Calu3 (cell line): ENCODE data around the gene NEB. TPM values are rescaled to one million over a fixed set of nuclear protein-coding genes. Genes with fewer than 3 reads are reported as not detected.

ENCODE experiments used
- BruUV-seq: library from RNA; stranded (reverse); fragments of 400-500 nt; replicated peaks from 2 replicates; lab custom pipeline; 2021; lab: Mats Ljungman, UMichigan
- CTCF ChIA-PET: fragments of 300-600 bp; sonication (Branson Sonifier 250); formaldehyde crosslinking; loops from one replicate; lab custom pipeline; 2022; ENCODE audit warnings: antibody characterized with exemption; lab: Charles Lee
- DNase-seq: peaks from one replicate; pipeline ENCODE4 v3.0.0; 2022
- H3K27ac Mint-ChIP-seq: one replicate; pipeline ENCODE4 v1.8.0; 2022; ENCODE audit warnings: mixed read lengths; ENCODE audit not compliant: unreplicated experiment
- H3K27me3 Mint-ChIP-seq: one replicate; pipeline ENCODE4 v1.8.0; 2022; ENCODE audit warnings: mixed read lengths; ENCODE audit not compliant: unreplicated experiment
- H3K36me3 Mint-ChIP-seq: one replicate; pipeline ENCODE4 v1.8.0; 2022; ENCODE audit warnings: mild to moderate bottlenecking, moderate library complexity, mixed read lengths; ENCODE audit not compliant: insufficient read depth, unreplicated experiment
- H3K4me1 Mint-ChIP-seq: one replicate; pipeline ENCODE4 v1.8.0; 2022; ENCODE audit warnings: mild to moderate bottlenecking, low read depth, mixed read lengths; ENCODE audit not compliant: unreplicated experiment
- H3K4me3 Mint-ChIP-seq: one replicate; pipeline ENCODE4 v1.8.0; 2022; ENCODE audit warnings: mild to moderate bottlenecking, low read depth, moderate library complexity, mixed read lengths; ENCODE audit not compliant: unreplicated experiment
- H3K9me3 Mint-ChIP-seq: one replicate; pipeline ENCODE4 v1.8.0; 2022; ENCODE audit warnings: low read depth, mixed read lengths; ENCODE audit not compliant: unreplicated experiment
- intact Hi-C: fragments of 100-400 bp; cut with micrococcal nuclease; formaldehyde crosslinking; loops from one replicate; pipeline ENCODE4 v1.10.0; 2022; ENCODE audit not compliant: unreplicated experiment
- total RNA-seq: library from RNA; stranded (reverse); gene quantifications from 2 replicates; pipeline ENCODE4 v1.2.3, GENCODE V29; 2022
- TF ChIP-seq, protein P1 (sequence below): fragments of 200-600 bp; IDR thresholded peaks from one replicate; pipeline ENCODE4 v1.8.0; 2022; ENCODE audit warnings: antibody characterized with exemption; ENCODE audit not compliant: unreplicated experiment

NEB gene
- total RNA-seq, 1 experiment from 2014 or later = 27.5 TPM

DNA sequence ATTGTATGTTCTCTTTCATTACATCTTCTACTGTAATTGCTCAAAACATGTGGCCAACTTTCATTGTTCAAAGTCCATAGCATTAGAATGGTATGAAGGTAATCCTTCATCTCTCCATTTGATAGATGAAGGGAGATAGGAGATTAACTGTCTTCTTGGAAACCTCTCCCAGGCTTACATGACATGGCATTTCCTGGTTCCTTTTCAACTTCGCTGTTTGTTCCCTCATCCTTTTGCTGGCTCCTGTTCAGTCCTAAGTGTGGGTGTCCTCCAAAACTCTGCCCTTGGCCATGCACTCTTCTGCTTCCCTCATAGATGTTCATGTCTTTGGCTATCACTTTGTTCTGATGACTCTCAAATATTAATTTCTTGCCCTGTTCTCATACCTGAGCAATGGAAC is 13.8 kb downstream of the NEB start:
- intact Hi-C loops = no loop called here
- no TSS peak for BruUV-seq
- H3K9me3 Mint-ChIP-seq = peaks cover 6% of the 10 kb centered on the region
- TF ChIP-seq, protein P1, sequence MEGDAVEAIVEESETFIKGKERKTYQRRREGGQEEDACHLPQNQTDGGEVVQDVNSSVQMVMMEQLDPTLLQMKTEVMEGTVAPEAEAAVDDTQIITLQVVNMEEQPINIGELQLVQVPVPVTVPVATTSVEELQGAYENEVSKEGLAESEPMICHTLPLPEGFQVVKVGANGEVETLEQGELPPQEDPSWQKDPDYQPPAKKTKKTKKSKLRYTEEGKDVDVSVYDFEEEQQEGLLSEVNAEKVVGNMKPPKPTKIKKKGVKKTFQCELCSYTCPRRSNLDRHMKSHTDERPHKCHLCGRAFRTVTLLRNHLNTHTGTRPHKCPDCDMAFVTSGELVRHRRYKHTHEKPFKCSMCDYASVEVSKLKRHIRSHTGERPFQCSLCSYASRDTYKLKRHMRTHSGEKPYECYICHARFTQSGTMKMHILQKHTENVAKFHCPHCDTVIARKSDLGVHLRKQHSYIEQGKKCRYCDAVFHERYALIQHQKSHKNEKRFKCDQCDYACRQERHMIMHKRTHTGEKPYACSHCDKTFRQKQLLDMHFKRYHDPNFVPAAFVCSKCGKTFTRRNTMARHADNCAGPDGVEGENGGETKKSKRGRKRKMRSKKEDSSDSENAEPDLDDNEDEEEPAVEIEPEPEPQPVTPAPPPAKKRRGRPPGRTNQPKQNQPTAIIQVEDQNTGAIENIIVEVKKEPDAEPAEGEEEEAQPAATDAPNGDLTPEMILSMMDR = no peak
- H3K27me3 Mint-ChIP-seq = no peaks in the 10 kb centered on the region
- H3K4me1 Mint-ChIP-seq = no peaks in the 10 kb centered on the region
- H3K36me3 Mint-ChIP-seq = no peaks in the 10 kb centered on the region
- CTCF ChIA-PET = no interaction called here
- no peak for DNase-seq
- no peak overlapping the region for H3K27ac Mint-ChIP-seq
- H3K4me3 Mint-ChIP-seq = no peak overlapping the region

DNA sequence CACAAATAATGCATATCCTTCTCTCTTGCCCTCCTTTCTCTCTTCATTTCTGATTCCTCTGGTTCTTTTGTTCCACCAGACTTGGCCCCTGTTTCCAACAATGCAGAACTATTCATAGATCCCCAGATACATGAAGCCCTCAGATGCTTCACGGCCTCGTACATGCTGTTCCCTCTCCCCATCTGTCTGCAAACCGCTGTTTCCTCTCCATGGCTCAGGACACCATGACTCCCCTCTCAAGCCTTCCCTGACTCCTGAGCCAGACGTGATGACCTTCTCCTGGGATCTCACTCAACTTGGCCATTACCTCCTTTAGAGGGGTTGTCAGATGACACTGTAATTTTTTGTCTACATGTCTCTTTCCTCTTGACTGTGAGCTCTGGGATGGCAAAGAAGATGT is 15.5 kb downstream of the NEB start:
- intact Hi-C loops = no loop called here
- no peaks in the 10 kb centered on the region for H3K36me3 Mint-ChIP-seq
- H3K9me3 Mint-ChIP-seq = peaks cover 6% of the 10 kb centered on the region
- H3K27me3 Mint-ChIP-seq = no peaks in the 10 kb centered on the region
- no TSS peak for BruUV-seq
- H3K27ac Mint-ChIP-seq = no peak overlapping the region
- CTCF ChIA-PET = no interaction called here
- DNase-seq = no peak
- H3K4me3 Mint-ChIP-seq = no peak overlapping the region
- TF ChIP-seq, protein P1 = no peak
- H3K4me1 Mint-ChIP-seq = no peaks in the 10 kb centered on the region

- Mint-ChIP-seq H3K4me1 (no peaks in the 10 kb centered on the region), H3K27ac (no peak overlapping the region), H3K9me3 (peaks cover 6% of the 10 kb centered on the region), H3K4me3 (no peak overlapping the region), H3K27me3 (no peaks in the 10 kb centered on the region), H3K36me3 (no peaks in the 10 kb centered on the region)
- CTCF ChIA-PET = no interaction called here
- TF ChIP-seq, protein P1 = no peak
- DNase-seq = no peak
- no TSS peak for BruUV-seq
- intact Hi-C loops = no loop called here
Measured at GRCh38 chr2:151718247-151718646, 16.0 kb downstream of the NEB start.

DNA sequence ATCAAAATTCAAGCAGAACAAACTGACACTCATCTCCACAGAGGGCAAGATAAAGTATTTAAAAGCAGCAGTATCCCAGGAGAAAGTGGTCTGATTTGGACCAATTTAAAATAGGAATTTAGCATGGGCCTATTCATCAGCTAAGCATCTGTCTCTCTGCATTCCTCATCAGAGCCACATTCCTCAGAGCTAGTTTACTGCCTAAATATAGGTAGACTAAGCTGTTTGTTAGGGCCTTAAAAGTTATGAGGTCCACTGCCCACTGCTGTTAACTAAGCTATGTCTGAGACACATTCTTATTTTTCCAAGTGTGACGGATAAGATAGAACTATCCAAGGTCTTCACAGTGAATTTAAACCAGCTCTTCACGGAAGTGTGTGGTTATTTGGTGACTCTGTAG is 17.6 kb downstream of the NEB start:
- TF ChIP-seq, protein P1 = no peak
- CTCF ChIA-PET = no interaction called here
- Mint-ChIP-seq H3K9me3 (peaks cover 6% of the 10 kb centered on the region), H3K27ac (no peak overlapping the region), H3K36me3 (no peaks in the 10 kb centered on the region), H3K4me3 (no peak overlapping the region), H3K4me1 (no peaks in the 10 kb centered on the region), H3K27me3 (no peaks in the 10 kb centered on the region)
- no TSS peak for BruUV-seq
- DNase-seq = no peak
- intact Hi-C loops = no loop called here
